Mesothelial cell of epicardium (in vitro differentiated cells): Measurements from ENCODE around the gene FXYD3. TPM values are rescaled to one million over a fixed set of nuclear protein-coding genes. Genes with fewer than 3 reads are reported as not detected.
A peak's percentile ranks its signal among the peaks of the same experiment; 100 is the strongest.

Source experiments
- DNase-seq, 2 experiments: peaks; one replicate each; pipeline ENCODE4 v3.0.0; 2021; ENCODE audit warnings: low spot score in 2 of 2; ENCODE audit not compliant: unreplicated experiment in 2 of 2
- H3K27ac Mint-ChIP-seq: 2 replicates; pipeline ENCODE4 v1.8.0; 2021; ENCODE audit warnings: mixed read lengths
- H3K27me3 Mint-ChIP-seq: 2 replicates; pipeline ENCODE4 v1.8.0; 2021; ENCODE audit warnings: low read depth, mixed read lengths
- H3K36me3 Mint-ChIP-seq: 2 replicates; pipeline ENCODE4 v1.8.0; 2021; ENCODE audit warnings: mixed read lengths
- H3K4me1 Mint-ChIP-seq: 2 replicates; pipeline ENCODE4 v1.8.0; 2021; ENCODE audit warnings: mixed read lengths
- H3K4me3 Mint-ChIP-seq: 2 replicates; pipeline ENCODE4 v1.8.0; 2021; ENCODE audit warnings: mild to moderate bottlenecking, moderate library complexity, mixed read lengths
- H3K9me3 Mint-ChIP-seq: 2 replicates; pipeline ENCODE4 v1.8.0; 2021; ENCODE audit warnings: mixed read lengths
- CTCF ChIP-seq: fragments of 200-600 bp; sonication (generic); IDR thresholded peaks from one replicate; pipeline ENCODE4 v1.5.0; 2021; ENCODE audit warnings: antibody characterized with exemption; ENCODE audit not compliant: unreplicated experiment
- total RNA-seq: library from RNA; stranded (reverse); gene quantifications from 3 replicates; pipeline ENCODE4 v1.2.1, GENCODE V29; 2021

FXYD3 gene
- total RNA-seq, 1 donor from 2014 or later = 5.5 TPM

- no peak overlapping the region for H3K4me3 Mint-ChIP-seq
- H3K27ac Mint-ChIP-seq = no peak overlapping the region
- TF ChIP-seq CTCF = no peak
- H3K36me3 Mint-ChIP-seq = no peaks in the 10 kb centered on the region
- DNase-seq = no peak
- no peaks in the 10 kb centered on the region for H3K9me3 Mint-ChIP-seq
- H3K4me1 Mint-ChIP-seq = peaks cover 13% of the 10 kb centered on the region
- no peaks in the 10 kb centered on the region for H3K27me3 Mint-ChIP-seq
Observed at GRCh38 chr19:35093430-35093829, 22.2 kb upstream of the FXYD3 start.

GRCh38 chr19:35093941-35094647 lies 21.5 kb upstream of the FXYD3 start:
- Mint-ChIP-seq H3K36me3 (no peaks in the 10 kb centered on the region), H3K9me3 (no peaks in the 10 kb centered on the region), H3K27me3 (no peaks in the 10 kb centered on the region), H3K4me1 (peaks cover 13% of the 10 kb centered on the region), H3K27ac (no peak overlapping the region), H3K4me3 (no peak overlapping the region)
- TF ChIP-seq CTCF = no peak
- no peak for DNase-seq

DNA sequence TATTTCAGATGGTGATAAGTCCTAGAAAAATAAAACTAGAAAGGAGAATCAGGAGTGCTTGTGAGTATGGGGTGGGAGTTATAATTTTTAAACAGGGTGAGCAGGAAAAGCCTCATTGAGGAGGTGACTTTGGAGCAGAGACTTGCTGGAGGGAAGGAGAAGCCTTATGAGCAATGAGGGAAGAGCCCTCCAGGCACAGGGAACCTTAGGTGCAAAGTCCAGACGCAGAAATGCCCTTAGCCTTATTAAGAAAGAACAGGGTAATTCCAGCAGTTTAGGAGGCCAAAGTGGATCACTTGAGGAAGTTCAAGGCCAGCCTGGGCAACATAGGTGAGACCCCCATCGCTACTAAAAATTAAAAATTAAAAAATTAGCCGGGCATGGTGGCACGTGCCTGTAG lies 21.0 kb upstream of the FXYD3 start:
- Mint-ChIP-seq H3K4me1 (peaks cover 13% of the 10 kb centered on the region), H3K4me3 (no peak overlapping the region), H3K36me3 (no peaks in the 10 kb centered on the region), H3K27ac (no peak overlapping the region), H3K27me3 (no peaks in the 10 kb centered on the region), H3K9me3 (no peaks in the 10 kb centered on the region)
- no peak for DNase-seq
- no peak for TF ChIP-seq CTCF

- peak overlapping the region; percentile 53 for H3K27ac Mint-ChIP-seq
- H3K27me3 Mint-ChIP-seq = no peaks in the 10 kb centered on the region
- no peaks in the 10 kb centered on the region for H3K9me3 Mint-ChIP-seq
- peaks cover 11% of the 10 kb centered on the region for H3K4me1 Mint-ChIP-seq
- TF ChIP-seq CTCF = no peak
- no peak for DNase-seq
- H3K36me3 Mint-ChIP-seq = no peaks in the 10 kb centered on the region
- H3K4me3 Mint-ChIP-seq = no peak overlapping the region
Observed at GRCh38 chr19:35095667-35096368, 19.8 kb upstream of the FXYD3 start.

GRCh38 chr19:35098413-35099049 lies 17.1 kb upstream of the FXYD3 start:
- Mint-ChIP-seq H3K27me3 (no peaks in the 10 kb centered on the region), H3K27ac (no peak overlapping the region), H3K9me3 (no peaks in the 10 kb centered on the region), H3K4me1 (peaks cover 7% of the 10 kb centered on the region), H3K4me3 (no peak overlapping the region), H3K36me3 (no peaks in the 10 kb centered on the region)
- no peak for TF ChIP-seq CTCF
- DNase-seq = no peak
